NCI-H446 (cell line): ENCODE measurements around the gene SLC7A8.
"Not testable (repeated sequence)": the region's sequence is repeated elsewhere in the genome, so short reads cannot be mapped to it uniquely, and the experiment has no call there.

ENCODE experiments used
- DNase-seq, 2 experiments: peaks; one replicate each; lab custom pipeline; 2025; lab: John Stamatoyannopoulos, UW

Gene SLC7A8

GRCh38 chr14:23113431-23114119 lies 69.9 kb downstream of the SLC7A8 start:
- no peak for DNase-seq

GRCh38 chr14:23112359-23113178 lies 70.9 kb downstream of the SLC7A8 start:
- DNase-seq: no peak

- DNase-seq: no peak
Measured at GRCh38 chr14:23110579-23111365, 72.7 kb downstream of the SLC7A8 start.

GRCh38 chr14:23109769-23110168 lies 73.7 kb downstream of the SLC7A8 start:
- DNase-seq: no peak

- DNase-seq: not testable (repeated sequence)
Measured at GRCh38 chr14:23108169-23108568, 75.3 kb downstream of the SLC7A8 start.

GRCh38 chr14:23107620-23108019 lies 75.8 kb downstream of the SLC7A8 start:
- DNase-seq: not testable (repeated sequence)

GRCh38 chr14:23106747-23107045 lies 76.8 kb downstream of the SLC7A8 start:
- DNase-seq: no peak

GRCh38 chr14:23105348-23105824 lies 78.1 kb downstream of the SLC7A8 start:
- DNase-seq: no peak

GRCh38 chr14:23104591-23105347 lies 78.7 kb downstream of the SLC7A8 start, which contains the start of gene CIROP:
Gene CIROP (minus strand): TSS chr14:23104989. CDS start chr14:23104920, 69 bp downstream.
- no peak for DNase-seq

GRCh38 chr14:23104070-23104590 lies 79.3 kb downstream of the SLC7A8 start:
- no peak for DNase-seq

GRCh38 chr14:23103581-23103980 lies 79.9 kb downstream of the SLC7A8 start:
- no peak for DNase-seq

- no peak for DNase-seq
Measured at GRCh38 chr14:23102801-23103200, 80.7 kb downstream of the SLC7A8 start.

- no peak for DNase-seq
Measured at GRCh38 chr14:23101986-23102625, 81.4 kb downstream of the SLC7A8 start.

GRCh38 chr14:23101213-23101970 lies 82.1 kb downstream of the SLC7A8 start:
- no peak for DNase-seq

GRCh38 chr14:23099212-23099861 lies 84.1 kb downstream of the SLC7A8 start:
- no peak for DNase-seq

- DNase-seq: no peak
Measured at GRCh38 chr14:23097786-23098185, 85.7 kb downstream of the SLC7A8 start.

- DNase-seq: no peak
Measured at GRCh38 chr14:23095196-23096108, 88.0 kb downstream of the SLC7A8 start, which contains the start of gene C14orf119. Gene C14orf119 (plus strand): TSS chr14:23095505. CDS start chr14:23097659, 2,154 bp downstream.

- DNase-seq: no peak
Measured at GRCh38 chr14:23094666-23095195, 88.7 kb downstream of the SLC7A8 start, which contains the start of gene ACIN1. Gene ACIN1 (minus strand): TSS chr14:23095136. CDS start chr14:23095112, 24 bp downstream.
